H9 (cell line): ENCODE results near the gene SH3RF2. TPM values are rescaled to one million over a fixed set of nuclear protein-coding genes. Genes with fewer than 3 reads are reported as not detected.
A peak's percentile ranks its signal among the peaks of the same experiment; 100 is the strongest.

Source experiments
- DNase-seq: peaks from one replicate; pipeline ENCODE4 v3.0.0-alpha.2; 2017
- H2AFZ ChIP-seq: one replicate; pipeline ENCODE4 v1.6.1; 2013; ENCODE audit warnings: mild to moderate bottlenecking, low read length, control low read depth, moderate library complexity
- H2AK5ac ChIP-seq: 2 replicates; pipeline ENCODE4 v1.6.1; 2013; ENCODE audit warnings: low read length, control low read depth, mixed read lengths; ENCODE audit not compliant: insufficient read length
- H2BK120ac ChIP-seq: one replicate; pipeline ENCODE4 v1.6.1; 2013; ENCODE audit warnings: low read depth, mild to moderate bottlenecking, low read length, control low read depth, inconsistent platforms; ENCODE audit not compliant: poor library complexity, severe bottlenecking
- H2BK12ac ChIP-seq: 2 replicates; pipeline ENCODE4 v1.6.1; 2013; ENCODE audit warnings: low read length, control low read depth, mixed read lengths, low read depth; ENCODE audit not compliant: insufficient read length
- H2BK15ac ChIP-seq: 2 replicates; pipeline ENCODE4 v1.6.1; 2013; ENCODE audit warnings: low read depth, low read length, control low read depth
- H2BK20ac ChIP-seq: one replicate; pipeline ENCODE4 v1.6.1; 2013; ENCODE audit warnings: low read depth, mild to moderate bottlenecking, low read length, control low read depth, inconsistent platforms; ENCODE audit not compliant: poor library complexity, severe bottlenecking
- H2BK5ac ChIP-seq: 2 replicates; pipeline ENCODE4 v1.6.1; 2013; ENCODE audit warnings: low read length, control low read depth, mixed read lengths; ENCODE audit not compliant: insufficient read length
- H3K14ac ChIP-seq: 2 replicates; pipeline ENCODE4 v1.6.1; 2013; ENCODE audit warnings: low read length, control low read depth; ENCODE audit not compliant: insufficient read depth
- H3K18ac ChIP-seq: 2 replicates; pipeline ENCODE4 v1.6.1; 2013; ENCODE audit warnings: low read depth, mild to moderate bottlenecking, mixed read lengths, low read length, control low read depth; ENCODE audit not compliant: insufficient read length
- H3K23ac ChIP-seq: 2 replicates; pipeline ENCODE4 v1.6.1; 2013; ENCODE audit warnings: low read length, control low read depth, mixed read lengths, low read depth; ENCODE audit not compliant: insufficient read length
- H3K23me2 ChIP-seq: 2 replicates; pipeline ENCODE4 v1.6.1; 2013; ENCODE audit warnings: low read depth, mild to moderate bottlenecking, mixed read lengths, low read length, control low read depth; ENCODE audit not compliant: insufficient read length, poor library complexity, severe bottlenecking
- H3K27ac ChIP-seq: 2 replicates; pipeline ENCODE4 v1.5.1; 2013; ENCODE audit warnings: low read length, control low read depth, mixed read lengths, low read depth; ENCODE audit not compliant: insufficient read length
- H3K27me3 ChIP-seq: 2 replicates; pipeline ENCODE4 v1.6.1; 2013; ENCODE audit warnings: low read length, control low read depth, inconsistent platforms; ENCODE audit not compliant: insufficient read depth
- H3K4ac ChIP-seq: 2 replicates; pipeline ENCODE4 v1.6.1; 2013; ENCODE audit warnings: low read depth, mild to moderate bottlenecking, control low read depth, inconsistent platforms, low read length, moderate library complexity
- H3K4me1 ChIP-seq: 2 replicates; pipeline ENCODE4 v1.6.1; 2013; ENCODE audit warnings: low read length, control low read depth, inconsistent platforms; ENCODE audit not compliant: insufficient read depth
- H3K4me2 ChIP-seq: 2 replicates; pipeline ENCODE4 v1.6.1; 2013; ENCODE audit warnings: low read length, control low read depth, mixed read lengths; ENCODE audit not compliant: insufficient read length, insufficient read depth
- H3K56ac ChIP-seq: 2 replicates; pipeline ENCODE4 v1.6.1; 2013; ENCODE audit warnings: low read depth, mild to moderate bottlenecking, mixed read lengths, low read length, control low read depth; ENCODE audit not compliant: insufficient read length
- H3K79me1 ChIP-seq: 2 replicates; pipeline ENCODE4 v1.6.1; 2013; ENCODE audit warnings: low read depth, mild to moderate bottlenecking, moderate library complexity, low read length, control low read depth, inconsistent platforms; ENCODE audit not compliant: insufficient read depth, poor library complexity, severe bottlenecking
- H3K79me2 ChIP-seq: 2 replicates; pipeline ENCODE4 v1.6.1; 2013; ENCODE audit warnings: low read length, control low read depth, inconsistent platforms; ENCODE audit not compliant: insufficient read depth
- H3K9ac ChIP-seq: 2 replicates; pipeline ENCODE4 v1.6.1; 2013; ENCODE audit warnings: low read length, control low read depth, mixed read lengths; ENCODE audit not compliant: insufficient read length; ENCODE audit errors: extremely low read depth
- H3K9me3 ChIP-seq: one replicate; pipeline ENCODE4 v1.6.1; 2013; ENCODE audit warnings: low read depth, low read length, inconsistent platforms; ENCODE audit not compliant: control insufficient read depth
- H3T11ph ChIP-seq: one replicate; pipeline ENCODE4 v1.6.1; 2013; ENCODE audit warnings: mild to moderate bottlenecking, low read length, control low read depth, inconsistent platforms
- H4K20me1 ChIP-seq: one replicate; pipeline ENCODE4 v1.6.1; 2013; ENCODE audit not compliant: control insufficient read depth, insufficient read length, insufficient read depth
- H4K5ac ChIP-seq: 2 replicates; pipeline ENCODE4 v1.6.1; 2013; ENCODE audit warnings: low read depth, mild to moderate bottlenecking, mixed read lengths, low read length, control low read depth; ENCODE audit not compliant: insufficient read length
- H4K8ac ChIP-seq: replicated peaks from 2 replicates; pipeline ENCODE4 v1.6.1; 2013; ENCODE audit warnings: low read length, control low read depth, mixed read lengths, low read depth; ENCODE audit not compliant: insufficient read length
- H4K91ac ChIP-seq: 2 replicates; pipeline ENCODE4 v1.6.1; 2013; ENCODE audit warnings: low read depth, mild to moderate bottlenecking, moderate library complexity, mixed read lengths, low read length, control low read depth; ENCODE audit not compliant: insufficient read length
- H3K27ac Mint-ChIP-seq, 3 experiments: 2 replicates in 2 of 3; 3 replicates in 1 of 3; pipeline ENCODE4 v1.8.0; 2020 to 2021; ENCODE audit warnings: mixed read lengths in 3 of 3, mild to moderate bottlenecking in 1 of 3, moderate library complexity in 1 of 3
- H3K27me3 Mint-ChIP-seq: 2 replicates; pipeline ENCODE4 v1.8.0; 2021; ENCODE audit warnings: low read depth, mild to moderate bottlenecking, moderate library complexity, mixed read lengths
- H3K36me3 Mint-ChIP-seq, 3 experiments: 2 replicates in 2 of 3; 3 replicates in 1 of 3; pipeline ENCODE4 v1.8.0; 2020 to 2021; ENCODE audit warnings: low read depth in 3 of 3, mixed read lengths in 3 of 3; ENCODE audit not compliant: insufficient read depth in 1 of 3
- H3K4me1 Mint-ChIP-seq, 2 experiments: 2 replicates each; pipeline ENCODE4 v1.8.0; 2020; ENCODE audit warnings: mixed read lengths in 2 of 2
- H3K4me3 Mint-ChIP-seq, 2 experiments: 2 replicates in 1 of 2; 3 replicates in 1 of 2; pipeline ENCODE4 v1.8.0; 2020 to 2021; ENCODE audit warnings: mild to moderate bottlenecking in 2 of 2, mixed read lengths in 2 of 2, moderate library complexity in 1 of 2
- H3K9me3 Mint-ChIP-seq, 2 experiments: 2 replicates in 1 of 2; 3 replicates in 1 of 2; pipeline ENCODE4 v1.8.0; 2020; ENCODE audit warnings: mild to moderate bottlenecking in 2 of 2, mixed read lengths in 2 of 2, moderate library complexity in 1 of 2
- CTCF ChIP-seq: fragments of 200-600 bp; sonication (generic); conservative IDR thresholded peaks from 3 replicates; pipeline ENCODE4 v1.8.0; 2021; ENCODE audit warnings: antibody characterized with exemption, mild to moderate bottlenecking
- WGBS: extraction: QIAGEN DNeasy Blood & Tissue Kit; methylation state at CpG from one replicate; pipeline ENCODE4 v1.1.7; 2013; ENCODE audit warnings: missing lambda C conversion rate, low lambda C conversion rate, mixed read lengths; ENCODE audit not compliant: insufficient read length; ENCODE audit errors: extremely low coverage; 5-methylcytosine and 5-hydroxymethylcytosine counted together
- total RNA-seq: library from RNA; stranded (reverse); gene quantifications from 2 replicates; pipeline ENCODE4 v1.2.1, GENCODE V29; 2021

The SH3RF2 gene
- total RNA-seq, 1 experiment from 2014 or later, result 0.66 TPM

GRCh38 chr5:145979270-145980223 lies 43.2 kb downstream of the SH3RF2 start:
- Histone ChIP-seq H4K20me1 (no peaks in the 10 kb centered on the region), H2BK120ac (no peak overlapping the region), H2BK5ac (no peak overlapping the region), H4K5ac (no peak overlapping the region), H2BK20ac (peak overlapping the region; percentile 60), H3K79me1 (no peaks in the 10 kb centered on the region), H3K79me2 (no peaks in the 10 kb centered on the region; the same call in 1 of the 2 replicates), H4K91ac (no peak overlapping the region), H3K23ac (no peak overlapping the region), H3K9me3 (no peaks in the 10 kb centered on the region), H3K4me1 (peaks cover 8% of the 10 kb centered on the region), H3K56ac (no peak overlapping the region), H3K9ac (no peak overlapping the region), H2AK5ac (no peak overlapping the region), H3T11ph (no peak overlapping the region), H3K4me2 (no peak overlapping the region), H3K27me3 (no peaks in the 10 kb centered on the region), H3K23me2 (no peaks in the 10 kb centered on the region), H3K4ac (no peak overlapping the region), H2AFZ (no peak overlapping the region), H3K18ac (no peak overlapping the region), H2BK15ac (no peak overlapping the region), H3K27ac (no peak overlapping the region), H2BK12ac (no peak overlapping the region), H4K8ac (no peak overlapping the region), H3K14ac (no peak overlapping the region)
- H3K4me1 Mint-ChIP-seq, result peaks cover 16 to 18% of the 10 kb centered on the region in 2 experiments
- no peaks in the 10 kb centered on the region for H3K36me3 Mint-ChIP-seq
- no peak overlapping the region for H3K27ac Mint-ChIP-seq
- no CpG with 5 or more reads among the region's 7 CpGs for WGBS
- no peaks in the 10 kb centered on the region for H3K27me3 Mint-ChIP-seq
- DNase-seq, result no peak
- TF ChIP-seq CTCF, result no peak
- H3K4me3 Mint-ChIP-seq, result no peak overlapping the region
- H3K9me3 Mint-ChIP-seq, result no peaks in the 10 kb centered on the region
